ENCODE data around the gene GGCX.

GGCX gene

GRCh38 chr2:85531589-85531988, 29.7 kb downstream of the GGCX start:
- H3K4me3 ChIP-seq (ENCODE audit: low read depth, low read length), result no peak overlapping the region
- no peak for TF ChIP-seq CTCF (IDR thresholded peaks at IDR 0.05; ENCODE audit: low read depth, low read length, missing control alignments)
- no peak for DNase-seq (ENCODE audit: low read depth)

- no peak overlapping the region for H3K4me3 ChIP-seq (ENCODE audit: low read depth, low read length)
- no peak for DNase-seq (ENCODE audit: low read depth)
- TF ChIP-seq CTCF (IDR thresholded peaks at IDR 0.05; ENCODE audit: low read depth, low read length, missing control alignments), result no peak
Measured at GRCh38 chr2:85529809-85530208, 31.5 kb downstream of the GGCX start.

DNA sequence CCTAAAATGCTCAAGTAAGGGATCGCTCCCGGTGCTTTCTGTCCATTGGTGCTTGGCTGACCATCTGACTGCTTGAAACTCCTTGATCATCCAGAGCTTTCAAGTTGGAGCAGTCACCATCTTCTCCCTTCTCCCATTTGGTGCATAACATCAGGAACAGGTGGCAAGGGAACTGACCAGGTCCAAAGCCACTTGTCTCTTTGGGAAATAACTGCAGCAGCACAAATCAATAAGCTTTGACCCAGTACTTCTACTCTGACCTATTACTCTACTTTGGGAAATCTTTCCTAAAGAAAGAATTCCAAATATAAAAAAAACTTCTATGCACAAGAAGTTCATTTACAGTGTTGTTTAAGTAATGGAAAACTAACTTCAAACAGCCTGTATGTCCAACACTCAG, 32.9 kb downstream of the GGCX start:
- DNase-seq (ENCODE audit: low read depth), result no peak
- no peak overlapping the region for H3K4me3 ChIP-seq (ENCODE audit: low read depth, low read length)
- no peak for TF ChIP-seq CTCF (IDR thresholded peaks at IDR 0.05; ENCODE audit: low read depth, low read length, missing control alignments)

- TF ChIP-seq CTCF (IDR thresholded peaks at IDR 0.05; ENCODE audit: low read depth, low read length, missing control alignments), result no peak
- no peak for DNase-seq (ENCODE audit: low read depth)
Measured at GRCh38 chr2:85527787-85528186, 33.5 kb downstream of the GGCX start.

DNA sequence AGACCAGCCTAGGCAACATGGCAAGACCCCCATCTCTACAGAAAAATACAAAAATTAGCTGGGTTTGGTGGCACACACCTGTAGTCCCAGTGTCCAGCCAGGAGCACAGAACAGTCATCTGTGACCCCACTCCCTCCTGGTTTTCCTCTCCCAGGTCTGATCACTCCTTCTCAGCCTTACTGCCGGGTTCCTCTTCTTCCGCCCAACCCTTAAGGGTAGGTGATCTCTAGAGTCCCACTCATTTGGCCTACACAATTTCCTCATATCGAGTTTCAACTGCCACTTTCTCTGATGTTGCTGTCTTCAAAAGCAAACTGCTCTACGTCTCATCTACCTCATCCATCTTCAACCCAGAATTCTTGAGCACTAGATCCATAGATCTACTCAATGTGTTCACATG, 35.7 kb downstream of the GGCX start:
- H3K4me3 ChIP-seq (ENCODE audit: low read depth, low read length), result no peak overlapping the region
- DNase-seq (ENCODE audit: low read depth), result no peak
- TF ChIP-seq CTCF (IDR thresholded peaks at IDR 0.05; ENCODE audit: low read depth, low read length, missing control alignments), result no peak

More at GRCh38 chr2:85527787-85528186, 33.5 kb downstream of the GGCX start:
- H3K4me3 ChIP-seq (ENCODE audit: low read depth, low read length), result no peak overlapping the region

DNA sequence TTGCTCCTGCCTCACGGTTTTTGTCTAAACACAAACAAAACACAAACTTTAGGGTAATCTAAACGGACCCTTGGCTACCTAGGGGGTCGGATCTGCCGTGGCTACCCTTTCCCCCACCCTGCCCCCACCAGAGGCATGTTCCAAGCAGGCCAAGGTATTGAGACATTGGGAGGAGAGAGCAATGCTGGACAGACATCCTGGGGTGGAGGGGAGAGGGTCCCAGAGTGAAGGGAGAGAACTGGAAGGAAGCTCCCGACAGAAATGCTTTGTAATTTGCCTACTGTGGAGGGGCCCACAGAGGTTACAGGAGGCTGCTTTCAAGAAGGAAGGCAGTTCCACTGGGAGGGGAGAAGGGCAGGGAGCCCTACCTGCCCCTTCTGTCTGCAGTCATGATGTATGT, 36.3 kb downstream of the GGCX start:
- no peak overlapping the region for H3K4me3 ChIP-seq (ENCODE audit: low read depth, low read length)
- DNase-seq (ENCODE audit: low read depth), result no peak
- no peak for TF ChIP-seq CTCF (IDR thresholded peaks at IDR 0.05; ENCODE audit: low read depth, low read length, missing control alignments)

DNA sequence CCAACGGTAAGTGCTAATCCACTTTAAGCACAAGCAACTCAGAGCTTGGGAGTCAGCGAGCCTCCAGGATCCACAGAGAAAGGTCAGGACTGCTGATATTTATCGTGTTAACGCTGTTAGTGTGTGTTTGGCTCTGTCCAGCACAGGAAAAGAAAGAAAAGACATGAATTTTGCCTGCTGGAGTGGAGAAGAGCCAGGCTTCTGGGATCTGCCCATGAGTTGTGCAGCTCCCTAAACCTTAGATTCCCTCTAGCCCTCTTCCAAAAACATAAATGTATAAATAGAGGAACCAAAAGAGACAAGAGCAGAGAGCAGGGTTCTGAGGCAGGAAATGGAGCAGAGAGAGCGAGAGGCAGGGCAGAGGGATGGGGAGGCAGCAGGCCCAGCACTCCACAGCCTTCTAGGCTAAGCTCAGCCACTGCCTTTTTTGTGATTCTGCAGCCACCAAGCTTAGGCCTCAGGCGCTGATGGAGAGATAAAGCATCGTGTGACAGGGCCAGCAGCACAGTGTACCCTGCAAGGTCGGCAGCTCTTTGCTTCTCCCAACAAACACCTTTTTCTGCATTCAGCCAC, 36.9 kb downstream of the GGCX start:
- no peak for TF ChIP-seq CTCF (IDR thresholded peaks at IDR 0.05; ENCODE audit: low read depth, low read length, missing control alignments)
- no peak overlapping the region for H3K4me3 ChIP-seq (ENCODE audit: low read depth, low read length)
- no peak for DNase-seq (ENCODE audit: low read depth)
